SK-N-SH (cell line): ENCODE results near the gene IQSEC1. TPM values are rescaled to one million over a fixed set of nuclear protein-coding genes. Genes with fewer than 3 reads are reported as not detected.

ENCODE experiments used
- CTCF ChIA-PET: fragments of 300-600, 350-600 bp; formaldehyde crosslinking; extraction: SDS; loops from one replicate; lab custom pipeline; 2021; lab: Yijun Ruan, JAX
- POLR2A ChIA-PET: fragments of 350-600 bp; sonication (Branson Sonifier 250); formaldehyde crosslinking; extraction: SDS; loops from one replicate; lab custom pipeline; 2020; ENCODE audit warnings: antibody characterized with exemption, inconsistent platforms; lab: Yijun Ruan, JAX
- DNase-seq: peaks from one replicate; pipeline ENCODE4 v3.0.0; 2012
- H2AFZ ChIP-seq: fragments of 200-600 bp; sonication (generic); 2 replicates; pipeline ENCODE4 v1.8.1; 2016; ENCODE audit warnings: antibody characterized with exemption, mild to moderate bottlenecking, low read depth
- H3F3A ChIP-seq: fragments of 200-600 bp; sonication (generic); replicated peaks from 2 replicates; pipeline ENCODE3; 2016; ENCODE audit warnings: antibody characterized with exemption, mild to moderate bottlenecking; ENCODE audit not compliant: insufficient read depth
- H3K27ac ChIP-seq, 2 experiments: fragments of 200-500 bp in 1 of 2; fragments of 200-600 bp in 1 of 2; sonication (Bioruptor generic) in 1 of 2; sonication (generic), shearing (Covaris generic) in 1 of 2; 2 replicates each; pipeline versions ENCODE4 v1.5.1 to v1.6.1; 2014 to 2016; ENCODE audit warnings: low read depth in 2 of 2, inconsistent platforms in 1 of 2, low read length in 1 of 2, mild to moderate bottlenecking in 1 of 2, mixed read lengths in 1 of 2
- H3K27me3 ChIP-seq: fragments of 200-600 bp; sonication (generic), shearing (Covaris generic); 2 replicates; pipeline ENCODE4 v1.6.1; 2016; ENCODE audit warnings: mixed run types; ENCODE audit not compliant: insufficient read depth
- H3K36me3 ChIP-seq, 2 experiments: fragments of 200-500 bp in 1 of 2; fragments of 200-600 bp in 1 of 2; sonication (Bioruptor generic) in 1 of 2; sonication (generic) in 1 of 2; replicated peaks in 1 of 2; 2 replicates each; pipeline versions ENCODE3 to v1.5.1; 2014 to 2016; ENCODE audit warnings: low read length in 1 of 2, mild to moderate bottlenecking in 1 of 2; ENCODE audit not compliant: insufficient read depth in 2 of 2, control insufficient read depth in 1 of 2
- H3K4me1 ChIP-seq, 2 experiments: fragments of 200-500 bp in 1 of 2; fragments of 200-600 bp in 1 of 2; sonication (Bioruptor generic) in 1 of 2; sonication (generic), shearing (Covaris generic) in 1 of 2; 2 replicates each; pipeline versions ENCODE4 v1.5.1 to v1.6.1; 2014 to 2016; ENCODE audit warnings: low read depth in 1 of 2, low read length in 1 of 2, mixed run types in 1 of 2; ENCODE audit not compliant: insufficient read depth in 2 of 2, control insufficient read depth in 1 of 2
- H3K4me2 ChIP-seq: fragments of 200-600 bp; sonication (generic), shearing (Covaris generic); 2 replicates; pipeline ENCODE4 v1.6.1; 2017; ENCODE audit warnings: mixed run types
- H3K4me3 ChIP-seq, 2 experiments: fragments of 200-500 bp in 1 of 2; fragments of 200-600 bp in 1 of 2; sonication (Bioruptor generic) in 1 of 2; sonication (generic), shearing (Covaris generic) in 1 of 2; 2 replicates each; pipeline versions ENCODE4 v1.5.1 to v1.8.1; 2014 to 2016; ENCODE audit warnings: low read depth in 2 of 2, inconsistent platforms in 1 of 2, low read length in 1 of 2, mild to moderate bottlenecking in 1 of 2, mixed read lengths in 1 of 2, moderate library complexity in 1 of 2
- H3K79me2 ChIP-seq: fragments of 200-600 bp; sonication (generic); 2 replicates; pipeline ENCODE4 v1.8.1; 2017; ENCODE audit warnings: mild to moderate bottlenecking; ENCODE audit not compliant: insufficient read depth
- H3K9ac ChIP-seq: fragments of 200-600 bp; sonication (generic); 2 replicates; pipeline ENCODE4 v1.6.1; 2017; ENCODE audit warnings: mixed run types
- H3K9me2 ChIP-seq: fragments of 200-600 bp; sonication (generic); 2 replicates; pipeline ENCODE4 v1.6.1; 2017; ENCODE audit warnings: mixed run types
- H3K9me3 ChIP-seq: fragments of 200-600 bp; sonication (generic); 2 replicates; pipeline ENCODE4 v1.6.1; 2017; ENCODE audit warnings: mixed run types, mild to moderate bottlenecking, moderate library complexity
- H4K20me1 ChIP-seq: fragments of 200-600 bp; sonication (generic); 2 replicates; pipeline ENCODE4 v1.6.1; 2017; ENCODE audit warnings: mild to moderate bottlenecking, mixed run types; ENCODE audit not compliant: insufficient read depth
- EZH2phosphoT487 ChIP-seq: fragments of 200-600 bp; sonication (generic); IDR thresholded peaks from 2 replicates; pipeline ENCODE4 v1.6.1; 2017; ENCODE audit warnings: low read depth, mixed run types, mild to moderate bottlenecking, antibody characterized with exemption, moderate library complexity, borderline replicate concordance
- FOXM1 ChIP-seq: IDR thresholded peaks from 2 replicates; pipeline ENCODE4 v1.4.0; 2012; ENCODE audit warnings: low read depth, mild to moderate bottlenecking
- GABPA ChIP-seq: IDR thresholded peaks from 2 replicates; pipeline ENCODE4 v1.4.0; 2012; ENCODE audit warnings: low read depth, mild to moderate bottlenecking
- MAX ChIP-seq: IDR thresholded peaks from 2 replicates; pipeline ENCODE4 v1.4.0; 2012; ENCODE audit warnings: low read depth
- MEF2A ChIP-seq: IDR thresholded peaks from 2 replicates; pipeline ENCODE4 v1.4.0; 2012; ENCODE audit warnings: low read depth, borderline replicate concordance
- POLR2AphosphoS5 ChIP-seq: IDR thresholded peaks from 2 replicates; pipeline ENCODE4 v1.6.1; 2012; ENCODE audit warnings: low read depth, low read length
- RXRA ChIP-seq: IDR thresholded peaks from 2 replicates; pipeline ENCODE4 v1.4.0; 2012; ENCODE audit warnings: low read depth, mild to moderate bottlenecking, borderline replicate concordance
- USF2 ChIP-seq: fragments of 150-350 bp; IDR thresholded peaks from 2 replicates; pipeline ENCODE4 v1.6.1; 2017; ENCODE audit warnings: antibody characterized with exemption, low read length, low read depth, borderline replicate concordance
- ZBTB33 ChIP-seq: IDR thresholded peaks from 2 replicates; pipeline ENCODE4 v1.4.0; 2012; ENCODE audit warnings: low read depth, borderline replicate concordance
- WGBS: methylation state at CpG from one replicate; pipeline ENCODE4 v1.1.6; 2017; ENCODE audit warnings: low lambda C conversion rate; 5-methylcytosine and 5-hydroxymethylcytosine counted together
- polyA plus RNA-seq, 3 experiments: library from polyadenylated mRNA; depleted of rRNA; stranded (reverse); fragments of >200 nt; gene quantifications; 2 replicates each; pipeline ENCODE4 v1.2.3, GENCODE V29; 2012
- TF ChIP-seq, protein P1 (sequence below): IDR thresholded peaks from 2 replicates; pipeline ENCODE4 v1.6.1; 2012; ENCODE audit warnings: mild to moderate bottlenecking, low read depth, low read length, moderate library complexity

Gene IQSEC1
- polyA plus RNA-seq, 1 of the 3 experiments (the other 2 are of a cell fraction) = 6.2 TPM

DNA sequence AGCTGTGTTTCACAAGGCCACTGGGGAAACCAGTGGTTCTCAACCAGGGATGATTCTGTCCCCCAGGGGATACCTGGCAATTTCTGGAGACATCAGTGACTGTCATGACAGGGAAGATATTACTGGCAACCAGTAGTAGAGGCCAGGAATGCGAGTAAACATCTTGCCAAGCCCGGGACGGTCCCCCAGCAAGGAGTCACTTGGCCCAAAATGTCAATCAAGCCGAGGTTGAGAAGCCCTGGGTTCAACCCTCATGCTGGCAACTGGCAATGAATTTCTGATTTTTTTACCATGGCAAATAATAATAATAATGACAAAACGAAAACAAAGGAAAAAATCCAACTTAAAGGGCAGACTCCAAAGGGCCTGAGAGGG lies 166.3 kb downstream of the IQSEC1 start (continued):
- TF ChIP-seq ZBTB33 (no peak), USF2 (no peak), EZH2phosphoT487 (no peak), GABPA (no peak)

DNA sequence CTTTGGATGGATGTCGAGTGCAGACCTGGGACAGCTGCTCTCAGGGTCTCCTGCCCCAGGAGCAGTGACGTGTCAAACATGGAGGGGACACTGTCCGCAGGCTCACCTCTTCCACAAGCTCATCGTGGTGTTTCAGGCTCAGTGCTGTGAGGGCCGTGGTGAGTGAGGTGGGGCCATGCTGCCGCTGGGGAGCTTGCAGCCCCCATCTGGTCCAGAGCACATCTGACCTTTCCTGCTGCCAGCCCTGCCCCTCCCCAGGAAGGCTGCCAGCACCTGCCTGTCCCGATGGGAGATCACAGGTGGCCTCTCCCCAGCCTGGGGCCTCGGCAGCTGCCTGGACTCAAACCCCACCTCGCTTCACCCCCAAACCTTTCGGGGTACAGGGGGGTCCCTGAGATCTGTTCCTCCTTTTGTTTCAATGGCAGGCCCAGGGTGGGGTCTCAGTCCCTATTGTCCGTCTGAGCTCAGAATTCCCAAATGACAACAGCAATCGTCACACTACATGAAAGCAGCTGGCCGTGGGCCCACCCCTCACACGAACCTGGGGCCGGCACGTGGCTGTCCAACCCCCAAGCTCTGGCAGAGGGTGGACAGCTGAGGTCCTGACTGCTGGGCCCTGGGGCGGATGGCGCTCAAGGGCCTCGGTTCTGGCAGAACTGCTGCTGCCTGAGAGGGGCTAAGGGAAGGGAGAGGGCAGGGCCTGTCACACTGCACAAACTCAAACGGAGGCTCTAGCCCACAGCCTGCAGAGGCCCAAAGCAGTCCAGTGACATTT lies 166.9 kb downstream of the IQSEC1 start:
- no peak overlapping the region for H3K4me2 ChIP-seq
- CTCF ChIA-PET = interaction anchor here (1.0 to 8.6 kb wide), 4 partner anchors 15 to 78 kb away, joined by 3 to 43 read pairs (median 5); no protein-coding TSS in a partner anchor
- no peak overlapping the region for H3K4me3 ChIP-seq
- DNase-seq = no peak
- no peaks in the 10 kb centered on the region for H3K79me2 ChIP-seq
- H2AFZ ChIP-seq = no peak overlapping the region
- no peaks in the 10 kb centered on the region for H3K4me1 ChIP-seq
- H3K9me3 ChIP-seq = no peaks in the 10 kb centered on the region
- H3K9ac ChIP-seq = no peak overlapping the region
- no peak overlapping the region for H3K27ac ChIP-seq
- 93% methylated on average over 14 of the region's 20 CpGs for WGBS
- H3K36me3 ChIP-seq = peaks cover 0 to 63% of the 10 kb centered on the region in 2 experiments
- no peaks in the 10 kb centered on the region for H3K9me2 ChIP-seq
- H3F3A ChIP-seq = no peaks in the 10 kb centered on the region
- H4K20me1 ChIP-seq = no peaks in the 10 kb centered on the region
- H3K27me3 ChIP-seq = no peaks in the 10 kb centered on the region
- POLR2A ChIA-PET = no interaction called here
- no peak for TF ChIP-seq GABPA
- TF ChIP-seq RXRA = no peak
- no peak for TF ChIP-seq MEF2A
- no peak for TF ChIP-seq FOXM1
- TF ChIP-seq, protein P1, sequence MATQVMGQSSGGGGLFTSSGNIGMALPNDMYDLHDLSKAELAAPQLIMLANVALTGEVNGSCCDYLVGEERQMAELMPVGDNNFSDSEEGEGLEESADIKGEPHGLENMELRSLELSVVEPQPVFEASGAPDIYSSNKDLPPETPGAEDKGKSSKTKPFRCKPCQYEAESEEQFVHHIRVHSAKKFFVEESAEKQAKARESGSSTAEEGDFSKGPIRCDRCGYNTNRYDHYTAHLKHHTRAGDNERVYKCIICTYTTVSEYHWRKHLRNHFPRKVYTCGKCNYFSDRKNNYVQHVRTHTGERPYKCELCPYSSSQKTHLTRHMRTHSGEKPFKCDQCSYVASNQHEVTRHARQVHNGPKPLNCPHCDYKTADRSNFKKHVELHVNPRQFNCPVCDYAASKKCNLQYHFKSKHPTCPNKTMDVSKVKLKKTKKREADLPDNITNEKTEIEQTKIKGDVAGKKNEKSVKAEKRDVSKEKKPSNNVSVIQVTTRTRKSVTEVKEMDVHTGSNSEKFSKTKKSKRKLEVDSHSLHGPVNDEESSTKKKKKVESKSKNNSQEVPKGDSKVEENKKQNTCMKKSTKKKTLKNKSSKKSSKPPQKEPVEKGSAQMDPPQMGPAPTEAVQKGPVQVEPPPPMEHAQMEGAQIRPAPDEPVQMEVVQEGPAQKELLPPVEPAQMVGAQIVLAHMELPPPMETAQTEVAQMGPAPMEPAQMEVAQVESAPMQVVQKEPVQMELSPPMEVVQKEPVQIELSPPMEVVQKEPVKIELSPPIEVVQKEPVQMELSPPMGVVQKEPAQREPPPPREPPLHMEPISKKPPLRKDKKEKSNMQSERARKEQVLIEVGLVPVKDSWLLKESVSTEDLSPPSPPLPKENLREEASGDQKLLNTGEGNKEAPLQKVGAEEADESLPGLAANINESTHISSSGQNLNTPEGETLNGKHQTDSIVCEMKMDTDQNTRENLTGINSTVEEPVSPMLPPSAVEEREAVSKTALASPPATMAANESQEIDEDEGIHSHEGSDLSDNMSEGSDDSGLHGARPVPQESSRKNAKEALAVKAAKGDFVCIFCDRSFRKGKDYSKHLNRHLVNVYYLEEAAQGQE = no peak
- TF ChIP-seq MAX = no peak
- no peak for TF ChIP-seq POLR2AphosphoS5
- no peak for TF ChIP-seq EZH2phosphoT487
